Stimulated activated naive CD4-positive, alpha-beta T cell (primary cell): ENCODE measurements around the gene NXPE3.
"Not testable (repeated sequence)": the region's sequence is repeated elsewhere in the genome, so short reads cannot be mapped to it uniquely, and the experiment has no call there.

ENCODE experiments used
- DNase-seq, 6 experiments: peaks; one replicate each; lab custom pipeline; 2025; lab: John Stamatoyannopoulos, UW

NXPE3 gene

GRCh38 chr3:101779047-101779821 lies at the start of gene NXPE3:
NXPE3 (plus strand) TSS chr3:101779211; CDS start chr3:101785597, 6,386 bp downstream.
- peak; percentile 87 to 95 (median 92) for DNase-seq

GRCh38 chr3:101729586-101729985 lies 49.4 kb upstream of the NXPE3 start:
- no peak for DNase-seq

GRCh38 chr3:101730839-101731238 lies 48.2 kb upstream of the NXPE3 start:
- DNase-seq = no peak

- DNase-seq = no peak
These were observed 46.8 kb upstream of the NXPE3 start for GRCh38 chr3:101732240-101732641.

GRCh38 chr3:101735833-101736232 lies 43.2 kb upstream of the NXPE3 start:
- no peak for DNase-seq

- DNase-seq = not testable (repeated sequence)
These were observed 37.1 kb upstream of the NXPE3 start for GRCh38 chr3:101741914-101742313.

- DNase-seq = no peak
These were observed 34.2 kb upstream of the NXPE3 start for GRCh38 chr3:101744811-101745210.

GRCh38 chr3:101745934-101746333 lies 33.1 kb upstream of the NXPE3 start:
- not testable (repeated sequence) for DNase-seq

- not testable (repeated sequence) for DNase-seq
These were observed 25.5 kb upstream of the NXPE3 start for GRCh38 chr3:101753386-101754113.

- no peak for DNase-seq
These were observed 20.8 kb upstream of the NXPE3 start for GRCh38 chr3:101758224-101758623.

GRCh38 chr3:101762041-101762646 lies 16.9 kb upstream of the NXPE3 start:
- no peak for DNase-seq

- DNase-seq = peak in 2 of 6 experiments; percentile 6 to 14
These were observed 1.2 kb upstream of the NXPE3 start for GRCh38 chr3:101777745-101778281.

- peak in 2 of 6 experiments; percentile 40 to 50 for DNase-seq
These were observed 495 bp upstream of the NXPE3 start for GRCh38 chr3:101778385-101779046.

GRCh38 chr3:101779822-101780381 lies 891 bp downstream of the NXPE3 start:
- no peak for DNase-seq

GRCh38 chr3:101780661-101781060 lies 1.6 kb downstream of the NXPE3 start:
- no peak for DNase-seq

- DNase-seq = no peak
These were observed 2.2 kb downstream of the NXPE3 start for GRCh38 chr3:101781166-101781565.

GRCh38 chr3:101784855-101785613 lies 6.0 kb downstream of the NXPE3 start:
- DNase-seq = peak in 4 of 6 experiments; percentile 1 to 77 (median 73)

GRCh38 chr3:101791778-101792177 lies 12.8 kb downstream of the NXPE3 start:
- DNase-seq = no peak

GRCh38 chr3:101796077-101796680 lies 17.2 kb downstream of the NXPE3 start:
- no peak for DNase-seq

- no peak for DNase-seq
These were observed 22.2 kb downstream of the NXPE3 start for GRCh38 chr3:101801174-101801573.
